Astrocyte (in vitro differentiated cells and primary cell): ENCODE results near the gene FBXL19.

Source experiments
- EZH2 ChIP-seq: IDR thresholded peaks from 2 replicates; pipeline ENCODE4 v1.6.1; 2012; ENCODE audit warnings: mild to moderate bottlenecking, low read length, inconsistent platforms; ENCODE audit not compliant: insufficient read depth
- TF ChIP-seq, protein P1 (sequence below): IDR thresholded peaks from 2 replicates; pipeline ENCODE4 v1.5.1; 2011; ENCODE audit warnings: low read depth, mild to moderate bottlenecking, inconsistent platforms, low read length, moderate library complexity; ENCODE audit not compliant: insufficient read depth

DNA sequence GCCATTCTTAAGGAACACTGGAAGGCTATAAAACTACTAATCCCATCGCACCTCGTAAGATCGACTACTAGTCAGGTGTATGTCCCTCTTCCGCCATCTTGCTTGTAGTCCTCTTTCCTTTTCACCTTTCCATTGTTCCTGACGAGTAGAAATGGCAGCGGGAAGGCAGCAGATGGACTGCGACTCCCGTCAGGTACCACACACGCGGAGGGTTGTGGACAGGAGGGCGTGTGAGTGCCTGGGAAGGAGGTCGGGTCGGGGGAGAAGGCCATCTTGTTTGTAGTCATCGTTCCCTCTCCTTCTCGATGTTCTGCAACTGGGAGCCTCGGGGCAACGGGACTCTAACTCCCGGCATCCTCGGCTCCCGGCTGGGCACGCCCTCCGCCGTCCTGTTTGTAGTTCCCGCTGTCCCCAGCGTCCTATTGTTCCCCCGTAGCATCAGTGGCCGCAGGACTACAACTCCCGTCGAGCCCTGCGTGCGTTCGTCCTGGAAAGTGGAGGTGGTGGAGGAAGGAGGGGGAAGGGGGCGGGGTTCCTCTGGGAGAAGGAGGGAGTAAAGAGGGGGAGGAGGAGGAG lies 324 bp upstream of the FBXL19 start:
- TF ChIP-seq, protein P1, sequence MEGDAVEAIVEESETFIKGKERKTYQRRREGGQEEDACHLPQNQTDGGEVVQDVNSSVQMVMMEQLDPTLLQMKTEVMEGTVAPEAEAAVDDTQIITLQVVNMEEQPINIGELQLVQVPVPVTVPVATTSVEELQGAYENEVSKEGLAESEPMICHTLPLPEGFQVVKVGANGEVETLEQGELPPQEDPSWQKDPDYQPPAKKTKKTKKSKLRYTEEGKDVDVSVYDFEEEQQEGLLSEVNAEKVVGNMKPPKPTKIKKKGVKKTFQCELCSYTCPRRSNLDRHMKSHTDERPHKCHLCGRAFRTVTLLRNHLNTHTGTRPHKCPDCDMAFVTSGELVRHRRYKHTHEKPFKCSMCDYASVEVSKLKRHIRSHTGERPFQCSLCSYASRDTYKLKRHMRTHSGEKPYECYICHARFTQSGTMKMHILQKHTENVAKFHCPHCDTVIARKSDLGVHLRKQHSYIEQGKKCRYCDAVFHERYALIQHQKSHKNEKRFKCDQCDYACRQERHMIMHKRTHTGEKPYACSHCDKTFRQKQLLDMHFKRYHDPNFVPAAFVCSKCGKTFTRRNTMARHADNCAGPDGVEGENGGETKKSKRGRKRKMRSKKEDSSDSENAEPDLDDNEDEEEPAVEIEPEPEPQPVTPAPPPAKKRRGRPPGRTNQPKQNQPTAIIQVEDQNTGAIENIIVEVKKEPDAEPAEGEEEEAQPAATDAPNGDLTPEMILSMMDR: no peak
- no peak for TF ChIP-seq EZH2
